H9 (cell line): Measurements from ENCODE around the gene ACTN2. TPM values are rescaled to one million over a fixed set of nuclear protein-coding genes. Genes with fewer than 3 reads are reported as not detected.
A peak's percentile ranks its signal among the peaks of the same experiment; 100 is the strongest.

ENCODE experiments used
- DNase-seq: peaks from one replicate; pipeline ENCODE4 v3.0.0-alpha.2; 2017
- H2AFZ ChIP-seq: one replicate; pipeline ENCODE4 v1.6.1; 2013; ENCODE audit warnings: mild to moderate bottlenecking, low read length, control low read depth, moderate library complexity
- H2AK5ac ChIP-seq: 2 replicates; pipeline ENCODE4 v1.6.1; 2013; ENCODE audit warnings: low read length, control low read depth, mixed read lengths; ENCODE audit not compliant: insufficient read length
- H2BK120ac ChIP-seq: one replicate; pipeline ENCODE4 v1.6.1; 2013; ENCODE audit warnings: low read depth, mild to moderate bottlenecking, low read length, control low read depth, inconsistent platforms; ENCODE audit not compliant: poor library complexity, severe bottlenecking
- H2BK12ac ChIP-seq: 2 replicates; pipeline ENCODE4 v1.6.1; 2013; ENCODE audit warnings: low read length, control low read depth, mixed read lengths, low read depth; ENCODE audit not compliant: insufficient read length
- H2BK15ac ChIP-seq: 2 replicates; pipeline ENCODE4 v1.6.1; 2013; ENCODE audit warnings: low read depth, low read length, control low read depth
- H2BK20ac ChIP-seq: one replicate; pipeline ENCODE4 v1.6.1; 2013; ENCODE audit warnings: low read depth, mild to moderate bottlenecking, low read length, control low read depth, inconsistent platforms; ENCODE audit not compliant: poor library complexity, severe bottlenecking
- H2BK5ac ChIP-seq: 2 replicates; pipeline ENCODE4 v1.6.1; 2013; ENCODE audit warnings: low read length, control low read depth, mixed read lengths; ENCODE audit not compliant: insufficient read length
- H3K14ac ChIP-seq: 2 replicates; pipeline ENCODE4 v1.6.1; 2013; ENCODE audit warnings: low read length, control low read depth; ENCODE audit not compliant: insufficient read depth
- H3K18ac ChIP-seq: 2 replicates; pipeline ENCODE4 v1.6.1; 2013; ENCODE audit warnings: low read depth, mild to moderate bottlenecking, mixed read lengths, low read length, control low read depth; ENCODE audit not compliant: insufficient read length
- H3K23ac ChIP-seq: 2 replicates; pipeline ENCODE4 v1.6.1; 2013; ENCODE audit warnings: low read length, control low read depth, mixed read lengths, low read depth; ENCODE audit not compliant: insufficient read length
- H3K23me2 ChIP-seq: 2 replicates; pipeline ENCODE4 v1.6.1; 2013; ENCODE audit warnings: low read depth, mild to moderate bottlenecking, mixed read lengths, low read length, control low read depth; ENCODE audit not compliant: insufficient read length, poor library complexity, severe bottlenecking
- H3K27ac ChIP-seq: 2 replicates; pipeline ENCODE4 v1.5.1; 2013; ENCODE audit warnings: low read length, control low read depth, mixed read lengths, low read depth; ENCODE audit not compliant: insufficient read length
- H3K27me3 ChIP-seq: 2 replicates; pipeline ENCODE4 v1.6.1; 2013; ENCODE audit warnings: low read length, control low read depth, inconsistent platforms; ENCODE audit not compliant: insufficient read depth
- H3K4ac ChIP-seq: 2 replicates; pipeline ENCODE4 v1.6.1; 2013; ENCODE audit warnings: low read depth, mild to moderate bottlenecking, control low read depth, inconsistent platforms, low read length, moderate library complexity
- H3K4me1 ChIP-seq: 2 replicates; pipeline ENCODE4 v1.6.1; 2013; ENCODE audit warnings: low read length, control low read depth, inconsistent platforms; ENCODE audit not compliant: insufficient read depth
- H3K4me2 ChIP-seq: 2 replicates; pipeline ENCODE4 v1.6.1; 2013; ENCODE audit warnings: low read length, control low read depth, mixed read lengths; ENCODE audit not compliant: insufficient read length, insufficient read depth
- H3K56ac ChIP-seq: 2 replicates; pipeline ENCODE4 v1.6.1; 2013; ENCODE audit warnings: low read depth, mild to moderate bottlenecking, mixed read lengths, low read length, control low read depth; ENCODE audit not compliant: insufficient read length
- H3K79me1 ChIP-seq: 2 replicates; pipeline ENCODE4 v1.6.1; 2013; ENCODE audit warnings: low read depth, mild to moderate bottlenecking, moderate library complexity, low read length, control low read depth, inconsistent platforms; ENCODE audit not compliant: insufficient read depth, poor library complexity, severe bottlenecking
- H3K79me2 ChIP-seq: 2 replicates; pipeline ENCODE4 v1.6.1; 2013; ENCODE audit warnings: low read length, control low read depth, inconsistent platforms; ENCODE audit not compliant: insufficient read depth
- H3K9ac ChIP-seq: 2 replicates; pipeline ENCODE4 v1.6.1; 2013; ENCODE audit warnings: low read length, control low read depth, mixed read lengths; ENCODE audit not compliant: insufficient read length; ENCODE audit errors: extremely low read depth
- H3K9me3 ChIP-seq: one replicate; pipeline ENCODE4 v1.6.1; 2013; ENCODE audit warnings: low read depth, low read length, inconsistent platforms; ENCODE audit not compliant: control insufficient read depth
- H3T11ph ChIP-seq: one replicate; pipeline ENCODE4 v1.6.1; 2013; ENCODE audit warnings: mild to moderate bottlenecking, low read length, control low read depth, inconsistent platforms
- H4K20me1 ChIP-seq: one replicate; pipeline ENCODE4 v1.6.1; 2013; ENCODE audit not compliant: control insufficient read depth, insufficient read length, insufficient read depth
- H4K5ac ChIP-seq: 2 replicates; pipeline ENCODE4 v1.6.1; 2013; ENCODE audit warnings: low read depth, mild to moderate bottlenecking, mixed read lengths, low read length, control low read depth; ENCODE audit not compliant: insufficient read length
- H4K8ac ChIP-seq: replicated peaks from 2 replicates; pipeline ENCODE4 v1.6.1; 2013; ENCODE audit warnings: low read length, control low read depth, mixed read lengths, low read depth; ENCODE audit not compliant: insufficient read length
- H4K91ac ChIP-seq: 2 replicates; pipeline ENCODE4 v1.6.1; 2013; ENCODE audit warnings: low read depth, mild to moderate bottlenecking, moderate library complexity, mixed read lengths, low read length, control low read depth; ENCODE audit not compliant: insufficient read length
- H3K27ac Mint-ChIP-seq, 3 experiments: 2 replicates in 2 of 3; 3 replicates in 1 of 3; pipeline ENCODE4 v1.8.0; 2020 to 2021; ENCODE audit warnings: mixed read lengths in 3 of 3, mild to moderate bottlenecking in 1 of 3, moderate library complexity in 1 of 3
- H3K27me3 Mint-ChIP-seq: 2 replicates; pipeline ENCODE4 v1.8.0; 2021; ENCODE audit warnings: low read depth, mild to moderate bottlenecking, moderate library complexity, mixed read lengths
- H3K36me3 Mint-ChIP-seq, 3 experiments: 2 replicates in 2 of 3; 3 replicates in 1 of 3; pipeline ENCODE4 v1.8.0; 2020 to 2021; ENCODE audit warnings: low read depth in 3 of 3, mixed read lengths in 3 of 3; ENCODE audit not compliant: insufficient read depth in 1 of 3
- H3K4me1 Mint-ChIP-seq, 2 experiments: 2 replicates each; pipeline ENCODE4 v1.8.0; 2020; ENCODE audit warnings: mixed read lengths in 2 of 2
- H3K4me3 Mint-ChIP-seq, 2 experiments: 2 replicates in 1 of 2; 3 replicates in 1 of 2; pipeline ENCODE4 v1.8.0; 2020 to 2021; ENCODE audit warnings: mild to moderate bottlenecking in 2 of 2, mixed read lengths in 2 of 2, moderate library complexity in 1 of 2
- H3K9me3 Mint-ChIP-seq, 2 experiments: 2 replicates in 1 of 2; 3 replicates in 1 of 2; pipeline ENCODE4 v1.8.0; 2020; ENCODE audit warnings: mild to moderate bottlenecking in 2 of 2, mixed read lengths in 2 of 2, moderate library complexity in 1 of 2
- WGBS: extraction: QIAGEN DNeasy Blood & Tissue Kit; methylation state at CpG from one replicate; pipeline ENCODE4 v1.1.7; 2013; ENCODE audit warnings: missing lambda C conversion rate, low lambda C conversion rate, mixed read lengths; ENCODE audit not compliant: insufficient read length; ENCODE audit errors: extremely low coverage; 5-methylcytosine and 5-hydroxymethylcytosine counted together
- total RNA-seq: library from RNA; stranded (reverse); gene quantifications from 2 replicates; pipeline ENCODE4 v1.2.1, GENCODE V29; 2021
- TF ChIP-seq, protein P1 (sequence below): fragments of 200-600 bp; sonication (generic); conservative IDR thresholded peaks from 3 replicates; pipeline ENCODE4 v1.8.0; 2021; ENCODE audit warnings: antibody characterized with exemption, mild to moderate bottlenecking

ACTN2 gene
- total RNA-seq, 1 experiment from 2014 or later = 2.3 TPM

DNA sequence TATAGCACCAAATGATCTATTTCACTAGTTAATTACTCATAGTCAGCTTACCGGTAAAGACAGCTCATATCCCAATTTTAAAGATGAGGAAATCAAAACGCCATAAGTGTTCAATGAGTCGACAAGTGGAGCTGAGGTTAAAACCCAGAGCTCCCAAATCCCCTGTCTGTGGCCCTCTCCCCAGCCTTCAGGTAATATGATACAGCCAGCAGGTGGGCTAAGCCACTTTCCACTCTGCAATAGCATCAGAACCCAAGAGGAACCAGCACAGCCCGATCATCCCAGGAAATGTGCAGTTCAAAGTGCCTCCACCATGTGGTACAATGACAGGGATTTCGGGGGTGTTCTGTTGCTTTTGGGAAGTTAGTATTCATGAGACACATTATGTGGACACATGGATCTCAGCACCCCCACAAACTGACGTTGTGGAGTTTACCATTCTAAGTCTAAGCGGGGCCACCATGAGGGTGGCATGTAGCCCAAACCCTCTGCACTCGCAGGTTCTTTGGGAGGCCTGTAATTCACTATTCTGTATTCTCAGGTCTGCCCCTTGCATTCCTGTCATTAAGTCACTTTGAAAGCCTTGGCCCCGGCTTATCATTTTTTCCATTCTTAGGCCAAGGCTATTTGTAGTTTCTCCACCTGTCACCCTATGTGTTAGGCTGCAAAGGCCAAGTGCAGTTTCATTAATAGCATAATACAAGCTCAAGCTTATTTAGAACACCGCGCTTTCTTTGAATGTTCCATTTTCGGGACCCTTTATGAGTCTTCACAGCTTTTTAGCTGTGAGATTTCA is 26.3 kb upstream of the ACTN2 start:
- Histone ChIP-seq H3K4ac (no peak overlapping the region), H4K8ac (no peak overlapping the region), H2BK20ac (no peak overlapping the region), H4K20me1 (no peaks in the 10 kb centered on the region), H3K56ac (no peak overlapping the region), H3K79me2 (no peaks in the 10 kb centered on the region), H3K27me3 (no peaks in the 10 kb centered on the region), H3T11ph (no peak overlapping the region), H2BK120ac (no peak overlapping the region), H2AFZ (no peak overlapping the region), H3K23ac (no peak overlapping the region), H4K5ac (no peak overlapping the region), H3K9me3 (no peaks in the 10 kb centered on the region), H2BK12ac (no peak overlapping the region), H3K18ac (no peak overlapping the region), H3K79me1 (no peaks in the 10 kb centered on the region), H3K4me2 (no peak overlapping the region), H3K14ac (no peak overlapping the region), H2BK15ac (no peak overlapping the region), H3K9ac (no peak overlapping the region), H4K91ac (no peak overlapping the region), H3K23me2 (no peaks in the 10 kb centered on the region), H3K4me1 (no peaks in the 10 kb centered on the region), H3K27ac (no peak overlapping the region), H2BK5ac (no peak overlapping the region), H2AK5ac (no peak overlapping the region)
- TF ChIP-seq, protein P1, sequence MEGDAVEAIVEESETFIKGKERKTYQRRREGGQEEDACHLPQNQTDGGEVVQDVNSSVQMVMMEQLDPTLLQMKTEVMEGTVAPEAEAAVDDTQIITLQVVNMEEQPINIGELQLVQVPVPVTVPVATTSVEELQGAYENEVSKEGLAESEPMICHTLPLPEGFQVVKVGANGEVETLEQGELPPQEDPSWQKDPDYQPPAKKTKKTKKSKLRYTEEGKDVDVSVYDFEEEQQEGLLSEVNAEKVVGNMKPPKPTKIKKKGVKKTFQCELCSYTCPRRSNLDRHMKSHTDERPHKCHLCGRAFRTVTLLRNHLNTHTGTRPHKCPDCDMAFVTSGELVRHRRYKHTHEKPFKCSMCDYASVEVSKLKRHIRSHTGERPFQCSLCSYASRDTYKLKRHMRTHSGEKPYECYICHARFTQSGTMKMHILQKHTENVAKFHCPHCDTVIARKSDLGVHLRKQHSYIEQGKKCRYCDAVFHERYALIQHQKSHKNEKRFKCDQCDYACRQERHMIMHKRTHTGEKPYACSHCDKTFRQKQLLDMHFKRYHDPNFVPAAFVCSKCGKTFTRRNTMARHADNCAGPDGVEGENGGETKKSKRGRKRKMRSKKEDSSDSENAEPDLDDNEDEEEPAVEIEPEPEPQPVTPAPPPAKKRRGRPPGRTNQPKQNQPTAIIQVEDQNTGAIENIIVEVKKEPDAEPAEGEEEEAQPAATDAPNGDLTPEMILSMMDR = peak; percentile 13; the same call in 1 of the 3 replicates
- no CpG with 5 or more reads among the region's 12 CpGs for WGBS
- Mint-ChIP-seq H3K9me3 (no peaks in the 10 kb centered on the region), H3K4me1 (peaks cover 7 to 8% of the 10 kb centered on the region in 2 experiments), H3K4me3 (no peak overlapping the region), H3K27me3 (peaks cover 5% of the 10 kb centered on the region), H3K27ac (no peak overlapping the region), H3K36me3 (no peaks in the 10 kb centered on the region)
- peak; percentile 36 for DNase-seq
